H1 (cell line): Measurements from ENCODE around the gene PRPF6. TPM values are rescaled to one million over a fixed set of nuclear protein-coding genes. Genes with fewer than 3 reads are reported as not detected.
A peak's percentile ranks its signal among the peaks of the same experiment; 100 is the strongest.

Source experiments
- CTCF ChIA-PET: fragments of 300-600 bp; sonication (Branson Sonifier 250); formaldehyde crosslinking; loops from one replicate; lab custom pipeline; 2021; ENCODE audit not compliant: partially characterized antibody; lab: Charles Lee
- POLR2A ChIA-PET: fragments of 300-600 bp; sonication (Branson Sonifier 250); formaldehyde crosslinking; loops from one replicate; lab custom pipeline; 2021; ENCODE audit warnings: inconsistent platforms; ENCODE audit not compliant: partially characterized antibody; lab: Charles Lee
- DNase-seq, 2 experiments: peaks; one replicate each; pipeline versions ENCODE4 v3.0.0 to v3.0.0-alpha.2; 2010 to 2022; ENCODE audit warnings: low spot score in 2 of 2, low read depth in 1 of 2, mixed read lengths in 1 of 2
- FAIRE-seq: peaks from 2 replicates; lab custom pipeline; 2011; peaks lifted over from hg19 to GRCh38; lab: Jason Lieb, UNC
- H2AFZ ChIP-seq: 2 replicates; pipeline ENCODE4 v1.8.1; 2012; ENCODE audit warnings: low read length, inconsistent platforms
- H2AK5ac ChIP-seq: 2 replicates; pipeline ENCODE4 v1.6.1; 2013; ENCODE audit warnings: low read depth, low read length
- H2BK120ac ChIP-seq: replicated peaks from 2 replicates; pipeline ENCODE3; 2013; ENCODE audit warnings: low read depth, low read length, inconsistent platforms
- H2BK12ac ChIP-seq: 2 replicates; pipeline ENCODE4 v1.6.1; 2013; ENCODE audit warnings: low read depth, low read length
- H2BK15ac ChIP-seq: 2 replicates; pipeline ENCODE4 v1.6.1; 2013; ENCODE audit warnings: low read length
- H2BK20ac ChIP-seq: 2 replicates; pipeline ENCODE4 v1.6.1; 2013; ENCODE audit warnings: low read length
- H2BK5ac ChIP-seq: 2 replicates; pipeline ENCODE4 v1.6.1; 2013; ENCODE audit warnings: low read depth, low read length
- H3K14ac ChIP-seq: 2 replicates; pipeline ENCODE4 v1.6.1; 2013; ENCODE audit warnings: inconsistent platforms; ENCODE audit not compliant: insufficient read length
- H3K18ac ChIP-seq: 2 replicates; pipeline ENCODE4 v1.6.1; 2013; ENCODE audit warnings: low read length; ENCODE audit errors: extremely low read depth
- H3K23ac ChIP-seq: 2 replicates; pipeline ENCODE4 v1.6.1; 2013; ENCODE audit warnings: inconsistent platforms; ENCODE audit not compliant: insufficient read length
- H3K23me2 ChIP-seq: 2 replicates; pipeline ENCODE4 v1.6.1; 2013; ENCODE audit warnings: low read depth, low read length
- H3K27ac ChIP-seq: 2 replicates; pipeline ENCODE4 v1.6.1; 2011; ENCODE audit warnings: low read depth, low read length, inconsistent platforms
- H3K27me3 ChIP-seq, 4 experiments: replicated peaks in 1 of 4; 1 replicate in 1 of 4; 2 replicates in 3 of 4; pipeline versions ENCODE4 v1.6.1 to v1.8.1; 2011 to 2013; ENCODE audit warnings: low read length in 3 of 4, mild to moderate bottlenecking in 3 of 4, inconsistent platforms in 2 of 4, mixed read lengths in 2 of 4, moderate library complexity in 1 of 4; ENCODE audit not compliant: control insufficient read depth in 3 of 4, insufficient read depth in 3 of 4; ENCODE audit errors: extremely low read depth in 1 of 4
- H3K36me3 ChIP-seq, 4 experiments: 2 replicates each; pipeline versions ENCODE4 v1.6.1 to v1.8.1; 2011 to 2013; ENCODE audit warnings: mild to moderate bottlenecking in 4 of 4, low read length in 3 of 4, moderate library complexity in 2 of 4, control low read depth in 1 of 4, inconsistent platforms in 1 of 4; ENCODE audit not compliant: insufficient read depth in 4 of 4, control insufficient read depth in 2 of 4
- H3K4ac ChIP-seq: replicated peaks from 2 replicates; pipeline ENCODE3; 2013; ENCODE audit warnings: low read length, low read depth, mixed read lengths, inconsistent platforms; ENCODE audit not compliant: insufficient read length
- H3K4me1 ChIP-seq, 4 experiments: replicated peaks in 1 of 4; 1 replicate in 1 of 4; 2 replicates in 3 of 4; pipeline versions ENCODE4 v1.6.1 to v1.8.1; 2011 to 2013; ENCODE audit warnings: low read length in 3 of 4, inconsistent platforms in 2 of 4, mixed read lengths in 1 of 4; ENCODE audit not compliant: insufficient read depth in 4 of 4, control insufficient read depth in 3 of 4
- H3K4me2 ChIP-seq, 2 experiments: 2 replicates each; pipeline versions ENCODE4 v1.6.1 to v1.8.1; 2011 to 2013; ENCODE audit warnings: low read depth in 2 of 2, low read length in 2 of 2, control low read depth in 1 of 2, inconsistent platforms in 1 of 2, mild to moderate bottlenecking in 1 of 2; ENCODE audit not compliant: insufficient read depth in 1 of 2
- H3K4me3 ChIP-seq, 4 experiments: fragments of 200-600, 300-600 bp in 1 of 4; sonication (generic), shearing (Covaris generic), sonication (Bioruptor Twin) in 1 of 4; 2 replicates each; pipeline versions ENCODE4 v1.5.1 to v1.8.1; 2011 to 2016; ENCODE audit warnings: low read length in 4 of 4, low read depth in 3 of 4, control low read depth in 2 of 4, inconsistent platforms in 2 of 4, mild to moderate bottlenecking in 2 of 4, mixed read lengths in 1 of 4, moderate library complexity in 1 of 4; ENCODE audit not compliant: insufficient read depth in 2 of 4; ENCODE audit errors: extremely low read depth in 1 of 4
- H3K56ac ChIP-seq: replicated peaks from 2 replicates; pipeline ENCODE3; 2013; ENCODE audit warnings: low read depth, mild to moderate bottlenecking, mixed read lengths, low read length, inconsistent platforms; ENCODE audit not compliant: insufficient read length
- H3K79me1 ChIP-seq: 2 replicates; pipeline ENCODE4 v1.6.1; 2013; ENCODE audit warnings: low read depth, low read length, control low read depth
- H3K79me2 ChIP-seq, 2 experiments: 2 replicates each; pipeline versions ENCODE4 v1.6.1 to v1.8.1; 2012 to 2013; ENCODE audit warnings: low read length in 2 of 2, mild to moderate bottlenecking in 2 of 2, inconsistent platforms in 1 of 2; ENCODE audit not compliant: insufficient read depth in 2 of 2, control insufficient read depth in 1 of 2
- H3K9ac ChIP-seq, 4 experiments: replicated peaks in 1 of 4; 1 replicate in 1 of 4; 2 replicates in 3 of 4; pipeline versions ENCODE4 v1.6.1 to v1.8.1; 2011 to 2013; ENCODE audit warnings: low read depth in 3 of 4, low read length in 3 of 4, control low read depth in 2 of 4, mild to moderate bottlenecking in 2 of 4, moderate library complexity in 2 of 4, inconsistent platforms in 1 of 4; ENCODE audit errors: extremely low read depth in 1 of 4
- H3K9me3 ChIP-seq, 2 experiments: 2 replicates each; pipeline versions ENCODE4 v1.6.1 to v1.8.1; 2012 to 2013; ENCODE audit warnings: mild to moderate bottlenecking in 2 of 2, moderate library complexity in 2 of 2, control low read depth in 1 of 2, inconsistent platforms in 1 of 2, low read depth in 1 of 2, low read length in 1 of 2, mixed read lengths in 1 of 2; ENCODE audit not compliant: insufficient read depth in 2 of 2
- H4K20me1 ChIP-seq, 2 experiments: replicated peaks in 1 of 2; 2 replicates each; pipeline versions ENCODE3 to v1.8.1; 2011 to 2013; ENCODE audit warnings: inconsistent platforms in 2 of 2, low read length in 2 of 2, mild to moderate bottlenecking in 1 of 2; ENCODE audit not compliant: insufficient read depth in 2 of 2, control insufficient read depth in 1 of 2
- H4K5ac ChIP-seq: 2 replicates; pipeline ENCODE4 v1.6.1; 2013; ENCODE audit warnings: low read length, low read depth, mixed read lengths, inconsistent platforms; ENCODE audit not compliant: insufficient read length
- H4K8ac ChIP-seq: 2 replicates; pipeline ENCODE4 v1.8.0; 2013; ENCODE audit warnings: mild to moderate bottlenecking, moderate library complexity, low read length, inconsistent platforms; ENCODE audit not compliant: insufficient read depth; ENCODE audit errors: extremely low read depth
- H4K91ac ChIP-seq: replicated peaks from 2 replicates; pipeline ENCODE3; 2013; ENCODE audit warnings: low read length, mixed read lengths, inconsistent platforms; ENCODE audit not compliant: insufficient read length
- ASH2L ChIP-seq: fragments of 200-600, 300-600 bp; sonication (generic); IDR thresholded peaks from one replicate; pipeline ENCODE4 v1.7.1; 2017; ENCODE audit warnings: low read length
- CEBPB ChIP-seq: IDR thresholded peaks from 2 replicates; pipeline ENCODE4 v1.6.1; 2012; ENCODE audit warnings: low read depth, low read length
- CHD1 ChIP-seq: IDR thresholded peaks from 2 replicates; pipeline ENCODE4 v1.6.1; 2012; ENCODE audit warnings: low read depth, low read length, improper control_type of control experiment
- CTBP2 ChIP-seq: IDR thresholded peaks from 2 replicates; pipeline ENCODE4 v1.7.0; 2011; ENCODE audit warnings: borderline replicate concordance, mild to moderate bottlenecking, moderate library complexity, mixed read lengths, low read length; ENCODE audit not compliant: insufficient read depth, insufficient read length
- EZH2 ChIP-seq: fragments of 200-600 bp; sonication (generic); IDR thresholded peaks from 2 replicates; pipeline ENCODE4 v1.7.1; 2012; ENCODE audit warnings: low read depth, mild to moderate bottlenecking, moderate library complexity, low read length, inconsistent platforms; ENCODE audit not compliant: severe bottlenecking
- JUN ChIP-seq: IDR thresholded peaks from 2 replicates; pipeline ENCODE4 v1.6.1; 2011; ENCODE audit warnings: low read depth, mild to moderate bottlenecking, improper control_type of control experiment, low read length
- JUND ChIP-seq: IDR thresholded peaks from 2 replicates; pipeline ENCODE4 v1.6.1; 2011; ENCODE audit warnings: mild to moderate bottlenecking, improper control_type of control experiment, low read length
- MAFK ChIP-seq: IDR thresholded peaks from 2 replicates; pipeline ENCODE4 v1.6.1; 2012; ENCODE audit warnings: low read depth, mild to moderate bottlenecking, improper control_type of control experiment, low read length
- POU5F1 ChIP-seq: IDR thresholded peaks from 2 replicates; pipeline ENCODE4 v1.6.1; 2011; ENCODE audit warnings: low read depth, mild to moderate bottlenecking, low read length, moderate library complexity
- RAD21 ChIP-seq, 2 experiments: IDR thresholded peaks in 1 of 2; conservative IDR thresholded peaks in 1 of 2; 2 replicates each; pipeline ENCODE4 v1.6.1; 2011; ENCODE audit warnings: low read depth in 2 of 2, low read length in 2 of 2, improper control_type of control experiment in 1 of 2, inconsistent platforms in 1 of 2, mild to moderate bottlenecking in 1 of 2, moderate library complexity in 1 of 2
- SIN3A ChIP-seq, 2 experiments: IDR thresholded peaks in 1 of 2; conservative IDR thresholded peaks in 1 of 2; 2 replicates each; pipeline ENCODE4 v1.6.1; 2011 to 2012; ENCODE audit warnings: low read length in 2 of 2, improper control_type of control experiment in 1 of 2, low read depth in 1 of 2, mild to moderate bottlenecking in 1 of 2
- WGBS, 2 experiments: shearing (Covaris generic) in 1 of 2; methylation state at CpG; one replicate each; pipeline versions ENCODE4 v1.1.6 to v1.1.7; 2013 to 2015; ENCODE audit warnings: low lambda C conversion rate in 2 of 2, mixed read lengths in 2 of 2, inconsistent platforms in 1 of 2, low coverage in 1 of 2, missing lambda C conversion rate in 1 of 2; ENCODE audit not compliant: insufficient replicate concordance in 2 of 2, insufficient coverage in 1 of 2, insufficient read length in 1 of 2; ENCODE audit errors: extremely low coverage in 1 of 2, missing lambda C conversion rate in 1 of 2; 5-methylcytosine and 5-hydroxymethylcytosine counted together
- polyA plus RNA-seq, 7 experiments: library from polyadenylated mRNA; depleted of rRNA in 3 of 7; stranded (reverse) in 5 of 7; unstranded in 2 of 7; fragments of >200 nt in 5 of 7; fragments of 200-250 nt in 2 of 7; gene quantifications; 1 replicate in 5 of 7; 2 replicates in 1 of 7; 4 replicates in 1 of 7; pipeline versions ENCODE4 v1.2.1 to v1.2.3, GENCODE V29; 2011 to 2013; ENCODE audit warnings: missing spikeins in 2 of 7, mixed read lengths in 2 of 7
- total RNA-seq: library from RNA; stranded (reverse); fragmentation: NEBNext Ultra II Directional; extraction: Animal tissue kit (Norgen Biotek cat#: 25700); gene quantifications from 2 replicates; pipeline ENCODE4 v1.2.1, GENCODE V29; 2021

Gene PRPF6
- total and polyA plus RNA-seq, 2 of the 8 experiments (the other 6 are each of a cell fraction or from before 2014, with no cell fraction given) = 27.9 to 76.9 TPM

DNA sequence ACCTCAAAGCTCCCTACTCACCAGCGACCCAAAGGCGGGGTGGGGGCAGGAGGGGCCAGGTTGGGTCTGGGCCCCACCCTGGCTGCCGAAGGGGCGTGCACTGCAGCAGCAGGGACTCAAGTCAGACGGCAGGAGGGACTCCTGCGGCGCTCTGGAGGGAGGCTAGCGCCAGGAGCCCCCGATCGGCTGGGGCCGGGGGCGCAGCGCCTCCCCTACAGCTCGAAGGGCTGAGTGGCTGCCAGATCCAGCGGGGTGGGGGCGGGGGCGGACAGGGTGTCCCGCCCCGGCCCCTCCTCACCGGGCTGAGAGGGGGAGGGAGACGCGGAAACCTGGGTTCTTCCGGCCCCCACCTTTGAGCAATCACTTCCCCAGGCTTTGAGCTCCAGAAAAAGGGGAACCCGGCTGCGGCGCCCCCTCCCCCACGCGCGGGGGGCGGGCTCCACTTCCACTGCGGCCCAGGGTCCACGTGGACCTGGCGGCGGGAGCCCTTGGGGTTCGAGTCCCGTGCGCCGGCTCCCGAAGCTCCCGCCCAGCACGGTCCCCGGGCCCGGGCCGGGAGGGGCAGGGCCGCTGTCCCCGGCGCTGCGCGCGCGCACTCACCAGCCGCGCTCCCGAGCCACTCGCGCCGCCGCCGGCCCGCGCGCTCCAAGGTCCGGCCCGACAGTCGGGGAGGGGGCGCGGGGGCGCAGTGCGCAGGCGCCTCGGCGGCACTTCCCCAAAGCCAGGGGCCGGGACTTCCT, 98.5 kb downstream of the PRPF6 start, which contains the start of gene RGS19:
Gene RGS19 (minus strand): TSS at position 246 of the 740 bp plus-strand sequence. CDS start 2,632 bp downstream, outside the sequence.
- Histone ChIP-seq H2BK20ac (no peak within 1 kb of the TSS), H4K91ac (no peak within 1 kb of the TSS), H2BK15ac (no peak within 1 kb of the TSS), H3K4me3 (peak within 1 kb of the TSS; percentile 60 to 92 (median 71)), H4K8ac (peak within 1 kb of the TSS; percentile 75), H3K23me2 (peaks cover 22% of the 10 kb centered on the region; the same call in 1 of the 2 replicates), H3K27me3 (peaks cover 2 to 36% (median 29%) of the 10 kb centered on the region in 4 experiments), H3K18ac (peak within 1 kb of the TSS; percentile 93), H2BK5ac (peak within 1 kb of the TSS; percentile 44; the same call in 1 of the 2 replicates), H3K79me2 (no peaks in the 10 kb centered on the region), H3K14ac (no peak within 1 kb of the TSS), H2BK12ac (peak within 1 kb of the TSS; percentile 80; the same call in 1 of the 2 replicates), H3K79me1 (no peaks in the 10 kb centered on the region), H2AK5ac (no peak within 1 kb of the TSS), H2BK120ac (no peak within 1 kb of the TSS), H4K20me1 (peaks cover 0 to under 1% of the 10 kb centered on the region in 2 experiments), H3K9me3 (no peaks in the 10 kb centered on the region), H3K4ac (peak within 1 kb of the TSS; percentile 73), H3K4me2 (peak within 1 kb of the TSS; percentile 78 to 94), H3K4me1 (peaks cover 0 to 35% (median 18%) of the 10 kb centered on the region in 4 experiments; a peak in 6 of 7 replicates), H3K56ac (peak within 1 kb of the TSS; percentile 25), H3K36me3 (no peaks in the 10 kb centered on the region), H2AFZ (peak within 1 kb of the TSS; percentile 94; the same call in 1 of the 2 replicates), H3K23ac (no peak within 1 kb of the TSS), H3K27ac (no peak within 1 kb of the TSS; the same call in 1 of the 2 replicates), H3K9ac (peak within 1 kb of the TSS in 2 of 4 experiments; percentile 18 to 61; a peak in 4 of 7 replicates), H4K5ac (peak within 1 kb of the TSS; percentile 36)
- 1% methylated on average over 22 of the region's 73 CpGs; no CpG with 5 or more reads in 1 of the 2 experiments for WGBS, 2 experiments
- DNase-seq (peak in 1 of 2 experiments; percentile 86), FAIRE-seq (no peak)
- ChIA-PET POLR2A (interaction anchor here (0.6 to 4.6 kb wide), 6 partner anchors 12 to 213 kb away, joined by 3 to 27 read pairs (median 4); partner anchors contain the start of gene TCEA2), CTCF (interaction anchor here (1.5 to 13.0 kb wide), 7 partner anchors 10 to 39 kb away, joined by 4 to 144 read pairs (median 17); partner anchors contain the start of genes SOX18 and TCEA2)
- TF ChIP-seq CEBPB (no peak), RAD21 (IDR thresholded peaks at IDR 0.05 in 1 of 2, conservative IDR thresholded peaks at IDR 0.05 in 1 of 2; ENCODE audit: low read depth in 2 of 2, low read length in 2 of 2) (no peak), MAFK (no peak), SIN3A (conservative IDR thresholded peaks at IDR 0.05 in 1 of 2, IDR thresholded peaks at IDR 0.05 in 1 of 2; ENCODE audit: low read depth in 1 of 2, low read length in 2 of 2) (0 out of 4 replicates have a peak, but pooled peaks of 1 of the 2 experiments have one; percentile 3), ASH2L (peak; percentile 36), EZH2 (no peak), JUN (no peak), CTBP2 (no peak), JUND (no peak), POU5F1 (no peak), CHD1 (no peak)
